WERI-Rb-1 (cell line): ENCODE measurements around the gene RND3.

Experiments
- DNase-seq: peaks from one replicate; pipeline ENCODE4 v3.0.0-alpha.2; 2020
- H3K27ac ChIP-seq: fragments of 250-450 bp; sonication (Bioruptor Pico); 2 replicates; pipeline ENCODE4 v1.5.1; 2020; ENCODE audit warnings: mild to moderate bottlenecking, moderate library complexity
- H3K27me3 ChIP-seq: fragments of 250-450 bp; sonication (Bioruptor Pico); 2 replicates; pipeline ENCODE4 v1.5.1; 2021; ENCODE audit warnings: mild to moderate bottlenecking, low read depth, moderate library complexity; ENCODE audit not compliant: insufficient read depth, severe bottlenecking
- H3K36me3 ChIP-seq: fragments of 250-450 bp; sonication (Bioruptor Pico); 2 replicates; pipeline ENCODE4 v1.5.1; 2020; ENCODE audit warnings: mild to moderate bottlenecking, moderate library complexity
- H3K4me3 ChIP-seq: 2 replicates; pipeline ENCODE4 v1.5.1; 2011; ENCODE audit warnings: low read depth, mild to moderate bottlenecking, control low read depth, low read length
- H3K9me3 ChIP-seq: fragments of 250-450 bp; sonication (Bioruptor Pico); 2 replicates; pipeline ENCODE4 v1.5.1; 2021; ENCODE audit warnings: mild to moderate bottlenecking, moderate library complexity; ENCODE audit not compliant: severe bottlenecking
- TF ChIP-seq, protein P1 (sequence below): IDR thresholded peaks from 2 replicates; pipeline ENCODE4 v1.5.1; 2011; ENCODE audit warnings: low read depth, mild to moderate bottlenecking, control low read depth, inconsistent platforms, low read length

The RND3 gene

DNA sequence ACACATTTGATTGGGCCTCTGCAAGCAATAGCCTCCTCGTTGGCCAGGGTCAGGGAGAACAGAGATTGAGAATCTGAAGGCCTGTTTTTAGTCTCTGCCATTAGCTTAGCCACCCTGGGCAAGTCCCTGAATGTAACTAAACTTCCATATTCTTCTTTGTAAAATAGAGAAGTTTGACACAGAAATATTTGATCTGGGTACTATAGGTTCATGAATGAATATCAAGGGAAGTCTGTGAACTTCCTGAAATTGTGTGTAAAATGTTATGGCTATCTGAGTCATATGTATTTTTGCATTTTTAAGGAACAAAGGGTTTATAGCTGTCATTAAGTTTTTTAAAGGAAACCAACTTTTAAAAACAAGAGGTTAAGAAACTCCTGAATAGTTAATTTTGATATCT, 23.2 kb downstream of the RND3 start:
- Histone ChIP-seq H3K27me3 (no peaks in the 10 kb centered on the region), H3K9me3 (no peaks in the 10 kb centered on the region), H3K27ac (no peak overlapping the region), H3K36me3 (no peaks in the 10 kb centered on the region), H3K4me3 (no peak overlapping the region)
- TF ChIP-seq, protein P1, sequence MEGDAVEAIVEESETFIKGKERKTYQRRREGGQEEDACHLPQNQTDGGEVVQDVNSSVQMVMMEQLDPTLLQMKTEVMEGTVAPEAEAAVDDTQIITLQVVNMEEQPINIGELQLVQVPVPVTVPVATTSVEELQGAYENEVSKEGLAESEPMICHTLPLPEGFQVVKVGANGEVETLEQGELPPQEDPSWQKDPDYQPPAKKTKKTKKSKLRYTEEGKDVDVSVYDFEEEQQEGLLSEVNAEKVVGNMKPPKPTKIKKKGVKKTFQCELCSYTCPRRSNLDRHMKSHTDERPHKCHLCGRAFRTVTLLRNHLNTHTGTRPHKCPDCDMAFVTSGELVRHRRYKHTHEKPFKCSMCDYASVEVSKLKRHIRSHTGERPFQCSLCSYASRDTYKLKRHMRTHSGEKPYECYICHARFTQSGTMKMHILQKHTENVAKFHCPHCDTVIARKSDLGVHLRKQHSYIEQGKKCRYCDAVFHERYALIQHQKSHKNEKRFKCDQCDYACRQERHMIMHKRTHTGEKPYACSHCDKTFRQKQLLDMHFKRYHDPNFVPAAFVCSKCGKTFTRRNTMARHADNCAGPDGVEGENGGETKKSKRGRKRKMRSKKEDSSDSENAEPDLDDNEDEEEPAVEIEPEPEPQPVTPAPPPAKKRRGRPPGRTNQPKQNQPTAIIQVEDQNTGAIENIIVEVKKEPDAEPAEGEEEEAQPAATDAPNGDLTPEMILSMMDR, result no peak
- DNase-seq, result no peak

DNA sequence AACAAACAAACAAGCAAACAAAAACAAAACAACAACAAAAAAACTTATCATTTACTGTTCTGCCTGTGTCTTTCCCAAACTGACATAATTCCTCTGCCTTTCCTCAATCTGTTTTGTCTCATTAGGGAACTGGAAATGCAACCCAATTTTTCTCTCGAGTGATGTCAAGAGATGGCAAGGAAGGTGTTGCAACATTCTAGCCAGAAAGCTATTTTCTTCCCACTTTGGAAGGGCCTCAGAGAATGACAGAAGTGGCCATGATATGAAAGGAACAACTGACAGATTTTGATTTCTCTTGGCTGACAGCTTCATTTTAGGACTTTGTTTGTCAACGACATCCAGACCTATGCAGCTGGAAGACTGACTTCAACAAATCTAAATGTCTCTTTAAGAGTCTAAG, 24.7 kb downstream of the RND3 start:
- Histone ChIP-seq H3K4me3 (no peak overlapping the region), H3K9me3 (no peaks in the 10 kb centered on the region), H3K27me3 (no peaks in the 10 kb centered on the region), H3K27ac (no peak overlapping the region), H3K36me3 (no peaks in the 10 kb centered on the region)
- TF ChIP-seq, protein P1, result no peak
- no peak for DNase-seq

DNA sequence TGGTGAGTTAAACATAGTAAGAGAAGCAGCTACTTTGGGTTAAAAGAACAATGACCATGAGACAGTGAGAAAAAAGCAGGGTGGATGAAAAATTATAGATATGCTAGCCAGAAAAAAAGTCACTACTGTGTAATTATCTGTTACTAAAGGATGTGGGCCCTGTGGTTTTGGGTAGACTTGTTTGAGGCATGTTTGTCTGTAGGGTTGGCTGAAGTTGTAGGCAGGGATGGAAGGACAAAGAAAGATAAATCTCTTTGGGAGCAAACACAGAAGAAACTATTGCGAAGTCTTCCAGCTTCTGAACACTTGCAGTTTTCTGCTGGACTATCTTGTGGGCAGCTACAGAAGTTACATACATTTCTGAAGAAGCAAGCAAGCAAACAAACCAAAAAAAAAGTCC, 28.2 kb downstream of the RND3 start:
- Histone ChIP-seq H3K36me3 (no peaks in the 10 kb centered on the region), H3K27me3 (no peaks in the 10 kb centered on the region), H3K4me3 (no peak overlapping the region), H3K27ac (no peak overlapping the region), H3K9me3 (no peaks in the 10 kb centered on the region)
- DNase-seq, result no peak
- TF ChIP-seq, protein P1, result no peak

DNA sequence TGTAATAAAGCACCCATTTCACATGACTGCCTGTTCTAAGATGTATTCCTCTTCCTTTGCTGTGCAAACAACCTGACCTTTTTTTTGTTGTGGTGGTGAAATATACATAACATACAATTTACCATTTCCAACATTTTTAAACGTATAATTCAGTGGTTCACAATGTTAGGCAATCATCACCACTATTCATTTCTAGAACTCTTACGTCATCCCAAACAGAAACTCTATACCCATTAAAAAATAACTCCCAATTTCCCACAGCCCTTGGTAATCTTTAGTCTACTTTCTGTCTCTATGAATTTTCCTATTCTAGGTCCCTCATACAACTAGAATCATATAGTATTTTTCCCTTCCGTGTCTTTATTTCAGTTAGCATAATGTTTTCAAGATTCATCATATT, 36.7 kb downstream of the RND3 start:
- H3K36me3 ChIP-seq, result no peaks in the 10 kb centered on the region
- H3K9me3 ChIP-seq, result no peaks in the 10 kb centered on the region
- no peaks in the 10 kb centered on the region for H3K27me3 ChIP-seq
- DNase-seq, result no peak
- H3K27ac ChIP-seq, result no peak overlapping the region
- no peak overlapping the region for H3K4me3 ChIP-seq
- TF ChIP-seq, protein P1, result no peak

DNA sequence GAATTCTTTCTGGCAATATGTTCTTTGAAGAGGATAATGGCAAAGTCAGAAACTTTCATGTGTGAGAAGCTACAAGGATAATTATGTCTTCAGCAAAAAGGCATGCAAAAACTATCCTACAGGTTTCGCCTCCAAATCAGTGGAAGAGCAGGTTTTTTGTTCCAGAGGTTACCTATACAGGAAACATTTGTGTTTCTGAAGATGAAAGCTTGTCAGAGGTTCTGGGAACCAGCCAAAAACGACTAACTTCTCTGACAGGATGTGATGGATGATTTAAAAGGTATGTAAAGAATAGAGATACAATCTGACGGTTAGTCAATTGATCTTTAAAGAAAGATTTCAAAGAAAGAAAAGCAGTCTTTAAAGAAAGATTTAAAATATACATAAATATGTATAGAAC, 37.6 kb downstream of the RND3 start:
- Histone ChIP-seq H3K27me3 (no peaks in the 10 kb centered on the region), H3K36me3 (no peaks in the 10 kb centered on the region), H3K9me3 (no peaks in the 10 kb centered on the region), H3K4me3 (no peak overlapping the region), H3K27ac (no peak overlapping the region)
- TF ChIP-seq, protein P1, result no peak
- no peak for DNase-seq

DNA sequence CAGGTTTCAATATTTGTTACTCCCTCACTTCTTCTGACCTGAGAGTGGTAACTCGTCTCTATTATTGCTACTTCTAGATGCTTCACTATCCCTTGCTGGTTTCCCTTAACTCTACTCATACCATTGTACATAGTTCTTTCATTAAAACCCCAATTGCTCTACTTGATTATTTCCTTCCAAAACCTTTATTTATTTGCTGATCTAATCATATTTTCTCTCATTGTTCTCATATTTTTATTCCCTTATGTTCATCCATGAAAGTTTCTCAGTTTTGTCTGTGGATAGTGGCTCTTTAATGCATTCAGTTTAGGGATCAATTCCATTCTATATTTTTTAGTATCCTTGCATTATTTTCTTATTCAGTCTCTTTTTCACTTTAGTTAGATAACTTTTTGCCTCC, 42.1 kb downstream of the RND3 start:
- TF ChIP-seq, protein P1, result no peak
- no peak for DNase-seq
- Histone ChIP-seq H3K27ac (no peak overlapping the region), H3K9me3 (no peaks in the 10 kb centered on the region), H3K36me3 (no peaks in the 10 kb centered on the region), H3K27me3 (no peaks in the 10 kb centered on the region), H3K4me3 (no peak overlapping the region)
